GM19467 (cell line): ENCODE results near the gene STYXL2.
A peak's percentile ranks its signal among the peaks of the same experiment; 100 is the strongest.

Experiments
- ATAC-seq: cut with Tn5 transposase; IDR thresholded peaks from one replicate; pipeline ENCODE4 v1.9.1; 2021; ENCODE audit warnings: mild to moderate bottlenecking, moderate library complexity; ENCODE audit not compliant: unreplicated experiment

STYXL2 gene

DNA sequence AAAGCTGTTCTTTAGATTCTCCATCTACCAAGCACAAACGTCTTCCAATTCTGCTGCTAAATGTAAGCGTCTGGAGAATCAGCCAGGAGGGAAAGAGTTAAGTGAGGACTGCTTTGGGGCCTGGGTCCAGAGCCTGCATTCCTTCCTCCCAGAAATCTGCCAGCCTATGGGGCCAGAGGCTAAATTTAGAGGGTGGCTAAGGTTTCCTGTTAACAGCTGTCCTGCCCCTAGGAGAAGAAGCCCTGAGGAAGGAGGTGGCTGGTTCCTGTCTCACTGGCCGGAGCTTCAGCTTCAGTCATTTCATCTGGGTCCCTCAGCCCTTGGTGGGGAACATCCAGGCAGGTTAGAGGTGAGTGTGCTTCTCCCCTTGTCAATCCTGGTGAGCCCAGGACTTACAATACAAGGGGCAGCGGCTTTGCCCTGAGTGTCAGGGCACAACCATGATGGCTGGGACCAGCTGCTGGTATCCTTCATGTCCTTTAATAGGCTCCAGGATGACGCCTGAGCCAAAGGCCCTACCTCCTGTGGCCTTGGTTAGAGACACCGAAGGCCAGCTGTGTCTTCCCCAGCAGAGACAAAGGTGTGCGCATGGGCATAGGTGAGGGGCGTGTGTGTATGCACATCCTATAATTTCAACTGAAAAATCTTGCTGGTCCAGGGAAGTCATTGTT is at the start of gene STYXL2:
TSS of gene STYXL2 (plus strand) at position 230 of the 671 bp plus-strand sequence. CDS start 775 bp downstream, outside the sequence.
- no peak for ATAC-seq

- no peak for ATAC-seq
Measured at GRCh38 chr1:167051907-167052306, 42.0 kb upstream of the STYXL2 start.

- ATAC-seq = no peak
Measured at GRCh38 chr1:167052389-167052788, 41.5 kb upstream of the STYXL2 start.

GRCh38 chr1:167054531-167054930 is 39.3 kb upstream of the STYXL2 start:
- ATAC-seq = no peak

- no peak for ATAC-seq
Measured at GRCh38 chr1:167054946-167055630, 38.8 kb upstream of the STYXL2 start.

GRCh38 chr1:167056529-167057231 is 37.2 kb upstream of the STYXL2 start:
- ATAC-seq = peak; percentile 3

GRCh38 chr1:167057241-167057688 is 36.6 kb upstream of the STYXL2 start:
- ATAC-seq = peak; percentile 76

DNA sequence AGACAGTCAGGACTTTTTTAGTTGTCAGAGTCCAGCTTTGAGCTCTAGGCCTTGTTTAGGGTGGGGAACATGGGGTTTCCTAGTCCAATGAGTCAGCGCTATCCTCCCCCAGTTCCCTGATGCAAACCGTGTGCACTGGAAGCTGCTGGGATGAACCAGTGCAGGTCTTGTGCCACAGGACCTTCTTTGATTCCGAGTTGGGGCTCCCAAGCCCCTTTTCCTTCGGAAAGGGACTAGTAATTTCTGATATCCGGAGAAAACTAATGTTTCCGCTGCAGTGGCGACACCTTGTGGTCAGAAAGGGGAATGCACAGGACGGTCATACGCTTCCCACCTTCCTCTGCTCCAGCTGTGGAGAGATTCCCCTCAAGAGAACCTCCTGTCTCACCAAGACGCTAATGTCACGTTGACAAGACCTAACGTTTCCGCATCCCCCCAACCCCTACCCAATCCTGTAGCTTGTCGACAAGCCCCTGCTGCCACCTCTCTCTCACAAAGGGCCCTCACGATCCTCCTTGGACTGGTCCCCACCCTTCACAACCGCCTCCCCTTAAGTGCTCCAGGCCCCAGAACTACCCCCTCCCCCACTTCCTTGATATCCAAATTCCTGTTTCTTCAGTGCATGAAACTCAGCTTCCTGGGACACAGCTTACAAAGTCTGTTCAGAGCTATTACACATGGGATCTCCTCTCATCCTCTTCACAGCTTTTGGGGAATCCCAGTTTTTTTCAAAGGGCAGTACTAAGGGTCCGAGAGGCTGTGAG is 34.6 kb upstream of the STYXL2 start:
- no peak for ATAC-seq

- ATAC-seq = no peak
Measured at GRCh38 chr1:167059809-167060107, 34.1 kb upstream of the STYXL2 start.

GRCh38 chr1:167060141-167061072 is 33.5 kb upstream of the STYXL2 start:
- no peak for ATAC-seq

DNA sequence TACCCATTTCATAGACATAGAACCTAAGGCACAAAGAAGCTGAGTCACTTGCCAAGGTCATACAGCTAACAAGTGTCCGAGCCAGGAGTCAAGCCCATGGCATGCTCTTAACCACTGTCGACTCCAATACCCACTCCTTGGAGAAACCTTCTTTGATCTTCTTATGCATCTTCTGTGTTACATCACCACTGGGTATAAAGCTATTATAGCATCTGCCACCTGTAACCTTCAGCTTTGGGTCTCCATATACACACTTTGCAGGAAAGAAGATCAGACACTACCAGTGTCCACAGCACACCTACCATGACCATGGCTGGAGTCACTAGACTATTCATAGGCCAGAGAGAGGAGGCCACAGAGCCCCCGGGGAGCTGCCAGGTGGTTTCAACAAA is 32.8 kb upstream of the STYXL2 start:
- no peak for ATAC-seq

- ATAC-seq = no peak
Measured at GRCh38 chr1:167064621-167065020, 29.3 kb upstream of the STYXL2 start.

- ATAC-seq = no peak
Measured at GRCh38 chr1:167065471-167065870, 28.4 kb upstream of the STYXL2 start.

DNA sequence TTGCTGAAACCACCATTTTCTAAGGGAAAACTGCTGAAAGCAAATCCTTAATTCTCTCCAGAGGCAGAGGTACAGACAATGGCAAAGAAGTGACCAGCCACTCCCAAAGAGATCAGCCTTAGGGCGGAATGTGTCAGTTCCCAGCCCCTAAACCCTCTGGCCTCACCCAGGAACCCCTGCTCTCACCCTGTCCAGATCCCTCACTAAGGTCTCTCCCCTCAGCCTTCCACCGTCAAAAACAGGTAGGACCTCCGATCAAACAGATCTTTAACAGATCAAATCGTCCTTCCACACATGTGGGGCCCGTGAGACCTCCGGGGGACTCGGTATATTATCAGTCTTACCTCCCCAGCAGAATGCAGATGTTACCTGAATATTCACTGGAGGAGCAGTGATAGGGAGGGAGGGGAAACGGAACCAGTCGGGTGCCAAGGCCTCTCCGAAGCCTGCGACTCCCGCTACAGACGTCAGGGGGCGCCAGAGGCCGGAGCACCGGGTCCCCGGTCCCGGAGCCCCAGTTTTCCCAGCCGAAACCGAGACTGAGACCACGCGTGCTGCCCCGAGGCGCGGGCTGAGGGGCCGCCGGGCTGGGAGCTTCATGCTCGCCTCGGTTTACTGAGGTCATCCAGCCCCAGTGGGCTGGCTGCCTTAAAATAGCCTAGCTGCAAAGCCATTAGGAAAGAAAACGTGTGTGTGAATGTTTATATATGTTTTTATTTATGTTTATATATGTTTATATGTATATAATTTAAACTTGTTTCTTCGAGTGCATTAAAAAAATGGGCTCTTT is 27.3 kb upstream of the STYXL2 start:
- peak; percentile 74 for ATAC-seq

DNA sequence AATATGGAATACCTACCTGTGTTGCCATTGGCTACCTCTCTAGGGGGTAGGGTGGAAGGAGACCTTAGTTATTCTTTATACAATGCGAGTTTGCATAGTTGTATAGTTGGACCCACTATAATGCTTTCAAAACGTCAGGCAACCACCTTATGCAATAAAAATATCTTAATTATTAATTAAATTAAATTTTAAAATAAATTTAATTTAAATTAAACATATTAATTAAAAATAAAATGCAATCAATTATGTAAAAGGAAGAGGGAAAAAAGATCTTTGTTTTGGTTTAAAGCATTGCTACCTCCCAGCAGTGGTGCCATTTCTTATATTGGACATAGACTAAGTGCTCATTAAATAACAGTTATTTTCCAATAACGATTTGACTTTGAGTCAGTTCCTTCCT is 26.0 kb upstream of the STYXL2 start:
- no peak for ATAC-seq

- no peak for ATAC-seq
Measured at GRCh38 chr1:167068761-167069160, 25.1 kb upstream of the STYXL2 start.

GRCh38 chr1:167071286-167071685 is 22.6 kb upstream of the STYXL2 start:
- ATAC-seq = no peak

GRCh38 chr1:167076136-167076710 is 17.7 kb upstream of the STYXL2 start:
- ATAC-seq = no peak
